ENCODE measurements around the gene YEATS4.

Gene YEATS4

GRCh38 chr12:69401940-69402339 is 42.4 kb downstream of the YEATS4 start:
- Histone ChIP-seq H3K27me3 (ENCODE audit: insufficient read depth, poor library complexity, severe bottlenecking) (no peaks in the 10 kb centered on the region), H3K4me3 (replicated peaks; ENCODE audit: insufficient read depth, low read length) (no peak overlapping the region), H3K27ac (replicated peaks) (no peak overlapping the region)
- DNase-seq (ENCODE audit: low read depth in 1 of 2, low spot score in 1 of 2), result no peak
- TF ChIP-seq REST (IDR thresholded peaks at IDR 0.05; ENCODE audit: insufficient replicate concordance, low read depth) (no peak), SPI1 (IDR thresholded peaks at IDR 0.05; ENCODE audit: borderline replicate concordance, low read depth) (no peak), CTCF (IDR thresholded peaks at IDR 0.05; ENCODE audit: insufficient read depth, low read length) (no peak), GABPA (IDR thresholded peaks at IDR 0.05; ENCODE audit: low read depth) (no peak), POLR2AphosphoS5 (IDR thresholded peaks at IDR 0.05; ENCODE audit: low read depth) (no peak)

GRCh38 chr12:69404851-69405565 is 45.5 kb downstream of the YEATS4 start:
- no peak for DNase-seq (ENCODE audit: low read depth in 1 of 2, low spot score in 1 of 2)
- Histone ChIP-seq H3K27me3 (ENCODE audit: insufficient read depth, poor library complexity, severe bottlenecking) (no peaks in the 10 kb centered on the region), H3K4me3 (replicated peaks; ENCODE audit: insufficient read depth, low read length) (no peak overlapping the region), H3K27ac (replicated peaks) (no peak overlapping the region)
- TF ChIP-seq CTCF (IDR thresholded peaks at IDR 0.05; ENCODE audit: insufficient read depth, low read length) (no peak), POLR2AphosphoS5 (IDR thresholded peaks at IDR 0.05; ENCODE audit: low read depth) (no peak), REST (IDR thresholded peaks at IDR 0.05; ENCODE audit: insufficient replicate concordance, low read depth) (no peak), SPI1 (IDR thresholded peaks at IDR 0.05; ENCODE audit: borderline replicate concordance, low read depth) (no peak), GABPA (IDR thresholded peaks at IDR 0.05; ENCODE audit: low read depth) (no peak)

- no peak overlapping the region for H3K27ac ChIP-seq (replicated peaks)
- TF ChIP-seq GABPA (IDR thresholded peaks at IDR 0.05; ENCODE audit: low read depth) (no peak), CTCF (IDR thresholded peaks at IDR 0.05; ENCODE audit: insufficient read depth, low read length) (no peak), POLR2AphosphoS5 (IDR thresholded peaks at IDR 0.05; ENCODE audit: low read depth) (no peak), SPI1 (IDR thresholded peaks at IDR 0.05; ENCODE audit: borderline replicate concordance, low read depth) (no peak), REST (IDR thresholded peaks at IDR 0.05; ENCODE audit: insufficient replicate concordance, low read depth) (no peak)
- H3K4me3 ChIP-seq (replicated peaks; ENCODE audit: insufficient read depth, low read length), result no peak overlapping the region
- no peak for DNase-seq (ENCODE audit: low read depth in 1 of 2, low spot score in 1 of 2)
- H3K27me3 ChIP-seq (ENCODE audit: insufficient read depth, poor library complexity, severe bottlenecking), result no peaks in the 10 kb centered on the region
These were observed 46.0 kb downstream of the YEATS4 start for GRCh38 chr12:69405566-69405865.
